Measurements from ENCODE around the gene TFB1M.
A peak's percentile ranks its signal among the peaks of the same experiment; 100 is the strongest.

TFB1M gene

DNA sequence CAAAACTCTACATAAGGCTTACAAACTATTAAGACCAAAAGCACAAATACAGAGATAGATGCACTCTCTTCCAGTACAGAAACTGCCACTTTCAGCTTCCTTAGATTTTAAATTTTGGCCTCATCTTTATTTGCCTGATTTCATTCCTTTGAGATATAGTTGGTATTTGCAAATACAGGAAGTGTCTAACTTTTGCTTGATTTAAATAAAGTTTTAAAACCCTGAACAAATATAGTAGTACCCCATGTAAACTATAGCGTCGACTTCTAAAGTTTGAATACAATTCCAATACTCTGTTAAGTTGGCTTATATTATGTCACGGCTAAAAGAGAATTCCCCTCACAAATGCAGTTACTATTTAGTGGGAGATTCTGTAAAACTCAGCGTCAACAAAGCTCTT lies 51.6 kb downstream of the TFB1M start:
- DNase-seq, result no peak

DNA sequence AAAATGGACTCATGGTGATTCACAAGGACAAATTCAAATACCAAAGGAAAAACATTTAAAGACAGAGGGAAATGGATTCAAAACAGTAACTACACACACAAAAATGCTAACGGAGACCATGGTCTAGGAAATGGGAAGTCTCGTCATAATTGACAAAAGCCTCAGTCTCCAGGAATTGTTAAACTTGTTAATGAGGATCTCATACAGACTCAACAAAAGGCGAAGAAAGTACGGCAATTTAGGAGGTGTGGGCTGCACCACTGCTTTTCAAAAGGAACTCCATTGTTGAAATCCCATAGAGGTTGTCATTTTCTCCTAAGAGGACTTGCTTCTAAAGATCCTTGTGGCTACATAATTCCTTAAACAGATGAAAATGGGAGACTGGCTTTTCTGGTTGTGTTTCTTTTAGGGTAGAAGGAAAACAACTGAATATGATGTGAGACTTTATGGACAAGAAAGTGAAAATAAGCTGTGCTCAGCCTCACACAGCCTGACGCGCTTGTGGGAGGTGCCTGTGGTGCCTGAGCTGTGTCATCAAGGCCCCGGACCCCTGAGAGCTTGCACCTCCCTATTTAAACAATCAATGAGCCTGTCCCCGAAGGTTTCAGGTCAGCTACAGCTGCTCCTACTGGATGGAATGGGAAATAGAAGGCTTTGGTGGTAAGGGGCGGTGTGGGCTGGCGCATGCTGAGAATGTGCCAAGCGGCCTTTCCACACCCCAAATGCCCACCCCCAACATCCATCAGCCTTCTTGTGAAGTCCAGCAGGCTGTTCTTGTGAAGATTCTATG lies 53.0 kb downstream of the TFB1M start:
- no peak for DNase-seq

GRCh38 chr6:155260686-155261085 lies 53.6 kb downstream of the TFB1M start:
- no peak for DNase-seq

GRCh38 chr6:155259897-155260296 lies 54.4 kb downstream of the TFB1M start:
- DNase-seq, result no peak

- DNase-seq, result no peak
These were observed 55.1 kb downstream of the TFB1M start for GRCh38 chr6:155259204-155259603.

DNA sequence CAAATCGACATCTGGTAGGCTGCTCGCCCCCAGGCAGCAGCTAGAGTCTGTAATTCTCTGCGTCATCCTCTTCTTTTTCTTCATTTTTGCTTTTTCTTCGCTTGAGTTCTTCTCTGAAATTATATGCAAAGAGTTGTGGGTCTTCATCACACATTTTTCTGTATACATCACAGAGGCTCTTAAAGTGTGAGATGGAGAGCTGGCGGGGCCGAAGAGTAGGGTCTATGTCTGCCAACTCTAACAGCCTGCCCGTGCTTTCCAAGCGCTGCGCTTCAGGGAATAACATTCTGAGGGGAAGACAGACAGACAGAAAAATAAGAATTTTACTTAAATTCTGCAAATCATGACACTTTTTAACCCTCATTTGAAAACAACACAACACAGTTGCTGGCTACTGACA lies 56.5 kb downstream of the TFB1M start:
- no peak for DNase-seq

GRCh38 chr6:155256122-155256795 lies 58.0 kb downstream of the TFB1M start:
- no peak for DNase-seq

- no peak for DNase-seq
These were observed 60.1 kb downstream of the TFB1M start for GRCh38 chr6:155254139-155254538.

DNA sequence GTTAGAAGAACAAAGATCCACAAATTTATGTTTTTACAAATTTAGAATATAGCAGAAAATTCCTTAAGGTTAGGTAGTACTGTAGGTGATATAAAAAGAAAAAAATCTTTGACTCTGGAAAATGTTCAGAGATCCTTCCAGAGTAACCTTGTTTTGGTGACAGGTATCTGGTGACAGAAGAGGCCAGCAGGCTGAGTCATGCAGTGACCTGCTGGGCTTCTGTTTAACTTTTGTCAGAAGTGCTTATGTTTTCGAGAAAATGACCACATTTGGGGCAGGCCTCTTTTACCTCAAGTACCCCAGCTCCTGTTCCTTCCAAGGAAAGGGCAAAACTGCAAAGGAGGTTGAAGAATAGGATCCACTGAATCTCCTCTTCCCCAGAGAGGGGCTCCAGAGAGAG lies 60.9 kb downstream of the TFB1M start:
- no peak for DNase-seq

GRCh38 chr6:155252581-155252980 lies 61.7 kb downstream of the TFB1M start:
- DNase-seq, result no peak

- DNase-seq, result no peak
These were observed 63.4 kb downstream of the TFB1M start for GRCh38 chr6:155250701-155251381.

- peak; percentile 61 for DNase-seq
These were observed 66.0 kb downstream of the TFB1M start for GRCh38 chr6:155248008-155249001.

DNA sequence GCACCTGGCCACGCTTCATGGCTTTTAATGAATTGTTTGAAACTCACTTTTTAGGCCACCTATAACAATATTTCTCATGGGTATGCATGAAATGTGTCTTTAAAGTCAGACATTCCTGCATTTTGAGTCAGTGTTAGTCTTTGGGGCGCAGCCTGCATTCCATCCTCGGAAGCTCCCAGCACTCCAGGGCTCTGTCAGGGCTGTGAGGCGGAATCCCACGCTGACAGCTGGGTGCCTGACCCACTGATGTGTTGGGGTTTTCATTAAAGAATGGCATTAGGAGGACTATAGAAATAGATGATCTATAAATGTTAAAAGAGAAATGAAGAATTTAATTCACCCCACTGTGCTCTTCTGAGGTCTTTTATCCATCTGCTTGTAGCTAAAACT lies 66.7 kb downstream of the TFB1M start:
- no peak for DNase-seq

DNA sequence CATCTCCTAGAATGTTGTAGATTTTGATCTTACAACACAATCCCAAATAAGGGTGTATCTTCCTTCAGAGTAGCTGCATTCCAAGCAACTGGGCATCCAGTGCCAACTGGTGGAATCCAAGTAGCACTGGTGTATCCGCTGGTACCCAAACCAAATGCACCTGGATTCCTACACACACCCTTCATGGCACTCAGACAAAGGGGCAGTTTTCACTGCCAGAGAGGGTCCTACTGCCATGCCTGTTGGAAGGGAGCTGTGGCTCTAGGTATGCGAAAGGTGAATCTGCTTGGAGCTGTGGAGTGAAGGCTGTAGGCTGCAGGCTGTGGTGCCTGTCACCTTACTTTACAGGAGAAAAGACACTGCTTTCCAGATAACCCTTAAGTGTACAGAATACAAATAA lies 67.5 kb downstream of the TFB1M start:
- DNase-seq, result no peak

GRCh38 chr6:155245831-155246230 lies 68.5 kb downstream of the TFB1M start:
- no peak for DNase-seq

DNA sequence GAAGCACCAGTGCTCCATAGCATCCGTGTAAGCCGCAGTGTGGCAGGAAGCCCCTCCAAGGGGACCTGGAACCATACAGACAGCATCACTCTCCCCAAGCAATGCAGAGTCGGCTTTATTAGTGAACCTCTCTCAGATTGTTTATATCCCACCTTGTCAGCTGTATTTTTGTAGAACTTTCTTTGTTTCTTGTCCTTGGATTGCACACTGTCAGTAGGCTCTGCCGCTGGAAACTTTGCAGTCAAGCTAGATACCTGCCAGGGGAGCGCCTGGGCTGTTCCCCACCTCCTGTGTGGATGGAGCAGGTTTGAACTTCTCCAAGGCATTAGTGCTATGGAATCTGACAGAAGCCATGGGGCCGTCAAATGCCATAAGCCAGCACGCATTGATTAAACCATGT lies 69.1 kb downstream of the TFB1M start:
- DNase-seq, result no peak

GRCh38 chr6:155244434-155244833 lies 69.8 kb downstream of the TFB1M start:
- no peak for DNase-seq

DNA sequence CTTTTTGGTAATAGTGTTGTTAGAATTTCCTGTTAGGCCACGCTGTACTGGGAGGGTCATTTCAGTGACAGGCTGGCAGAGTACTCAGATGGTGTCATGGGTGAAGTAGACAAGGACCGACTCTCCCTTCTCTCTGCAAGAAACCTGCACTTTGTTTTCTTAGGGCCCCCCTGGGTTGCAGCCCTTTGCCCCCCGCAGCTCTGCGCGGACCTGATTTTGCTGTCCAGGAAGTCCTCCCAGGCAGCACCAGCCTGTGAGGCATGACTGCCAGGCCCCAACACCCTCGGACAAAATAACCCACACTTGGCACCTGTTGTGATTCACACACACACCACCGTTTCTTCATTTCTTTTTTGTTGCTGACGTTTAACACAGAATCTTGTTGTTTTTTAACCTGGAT lies 72.3 kb downstream of the TFB1M start:
- no peak for DNase-seq

DNA sequence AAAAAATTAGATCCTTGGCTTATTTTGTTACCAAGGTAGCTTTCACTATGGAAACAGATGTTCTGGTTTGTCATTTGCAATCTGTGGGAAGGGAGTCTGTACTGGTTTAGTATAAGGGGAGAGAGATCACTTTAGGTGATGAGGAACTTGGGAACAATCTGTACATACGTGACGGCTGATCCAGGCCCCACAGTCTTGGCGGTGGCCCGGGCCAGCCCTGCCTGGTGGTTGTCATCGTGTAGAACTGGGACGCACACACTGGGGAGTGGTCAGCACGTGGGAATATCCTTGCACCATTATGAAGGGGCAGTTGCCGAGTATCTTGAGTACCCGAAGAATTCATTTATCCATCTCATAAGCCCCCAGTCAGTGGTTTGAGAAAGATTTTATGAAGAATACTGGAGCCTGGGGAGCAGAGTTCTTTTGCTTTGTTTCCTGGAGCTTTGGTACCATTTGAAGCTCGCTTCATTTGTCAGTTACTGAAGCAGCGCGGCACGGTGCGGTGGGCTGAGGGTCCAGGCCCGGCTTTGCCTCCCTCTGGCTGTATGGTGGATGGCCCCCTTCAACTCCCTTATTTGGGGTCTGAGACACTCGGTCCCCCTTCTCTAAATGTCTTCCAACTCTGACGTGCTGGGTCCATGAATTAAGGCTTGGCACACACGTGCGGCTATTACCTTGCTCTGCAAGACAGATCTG lies 73.2 kb downstream of the TFB1M start:
- no peak for DNase-seq

DNA sequence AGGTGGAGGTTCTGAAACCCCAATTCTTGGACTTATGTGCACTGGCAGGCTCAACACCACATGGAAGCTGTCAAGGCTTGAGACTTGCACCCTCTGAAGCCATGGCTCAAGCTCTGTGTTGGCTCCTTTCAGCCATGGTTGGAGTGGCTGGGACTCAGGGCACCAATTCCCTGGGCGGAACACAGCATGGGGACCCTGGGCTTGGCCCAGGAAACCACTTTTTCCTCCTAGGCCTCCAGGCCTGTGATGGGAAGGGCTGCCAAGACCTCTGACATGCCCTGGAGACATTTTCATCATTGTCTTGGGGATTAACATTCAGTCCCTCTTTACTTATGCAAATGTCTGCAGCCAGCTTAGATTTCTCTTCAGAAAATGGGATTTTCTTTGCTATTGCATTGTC lies 76.7 kb downstream of the TFB1M start:
- DNase-seq, result no peak

GRCh38 chr6:155235087-155235486 lies 79.2 kb downstream of the TFB1M start:
- DNase-seq, result no peak

DNA sequence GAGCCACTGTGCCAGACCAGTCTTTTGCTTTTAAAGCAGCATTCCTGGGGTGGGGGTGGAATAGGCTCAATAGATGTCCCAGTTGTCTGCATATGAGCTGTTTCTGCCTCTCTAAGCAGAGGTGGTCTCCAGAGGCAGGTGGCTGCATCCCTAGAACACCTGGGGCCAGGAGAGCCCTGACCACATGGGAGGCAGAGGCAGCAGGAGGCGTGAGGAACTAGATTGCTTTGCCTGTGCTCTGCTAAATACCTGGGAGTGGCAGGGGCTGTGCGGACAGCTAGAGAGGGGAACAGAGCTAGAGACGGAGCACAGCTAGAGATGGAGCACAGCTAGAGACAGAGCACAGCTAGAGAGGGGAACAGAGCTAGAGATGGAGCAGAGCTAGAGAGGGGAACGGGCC lies 79.6 kb downstream of the TFB1M start:
- DNase-seq, result no peak

Measured in hematopoietic multipotent progenitor cell treated with erythropoietin and hydrocortisone succinate and interleukin-3 and kit ligand, for 4 days (in vitro differentiated cells).